HG03469 (cell line): Measurements from ENCODE around the gene MXD3.
A peak's percentile ranks its signal among the peaks of the same experiment; 100 is the strongest.
"Not testable (repeated sequence)": the region's sequence is repeated elsewhere in the genome, so short reads cannot be mapped to it uniquely, and the experiment has no call there.

Experiments
- ATAC-seq: cut with Tn5 transposase; IDR thresholded peaks from one replicate; pipeline ENCODE4 v1.9.1; 2021; ENCODE audit warnings: mild to moderate bottlenecking, moderate library complexity, moderate number of reproducible peaks; ENCODE audit not compliant: unreplicated experiment

The MXD3 gene

DNA sequence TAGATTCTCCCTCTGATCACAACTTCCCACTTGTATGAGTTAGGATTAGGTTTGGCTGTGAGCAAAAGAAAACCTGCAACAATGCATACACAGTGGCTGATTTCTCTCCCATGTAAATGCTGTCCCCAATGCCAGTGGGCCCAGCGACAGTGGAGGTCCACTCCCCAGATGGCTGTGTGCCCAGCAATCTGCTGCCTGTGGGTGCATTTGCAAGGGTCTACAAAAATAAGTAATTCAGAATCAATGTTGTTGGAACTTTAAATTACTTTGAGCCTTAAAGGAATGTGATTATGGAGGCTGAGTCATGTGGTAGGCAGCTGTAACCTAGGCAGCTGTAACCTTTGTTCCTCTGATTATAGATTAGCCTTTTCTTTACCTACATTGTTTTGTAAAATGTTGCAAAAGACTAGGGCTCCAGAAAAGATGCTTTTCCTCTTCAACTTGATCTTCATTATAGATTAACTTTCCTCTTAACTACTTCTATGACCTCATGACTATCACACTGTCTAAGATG is 14.2 kb upstream of the MXD3 start:
- ATAC-seq, result no peak

DNA sequence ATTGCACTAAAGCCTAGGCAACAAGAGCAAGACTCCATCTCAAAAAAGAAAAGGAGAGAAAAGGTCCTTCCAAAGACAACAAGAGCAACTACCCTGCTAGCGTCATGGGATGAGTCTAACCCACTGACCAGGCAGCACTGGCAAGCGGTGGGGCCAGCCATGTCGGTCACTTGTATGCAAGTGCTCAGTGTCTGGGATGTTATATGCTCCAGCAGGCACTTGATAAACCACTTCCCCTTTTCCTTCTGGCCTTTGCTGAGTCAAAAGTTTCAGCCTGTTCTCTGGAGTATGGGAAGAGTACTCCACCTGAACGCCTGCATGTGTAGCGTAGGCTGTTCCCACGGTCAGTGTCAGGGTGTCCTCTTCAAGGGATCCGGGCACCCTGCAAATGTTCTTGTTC is 9.2 kb upstream of the MXD3 start:
- ATAC-seq, result no peak

DNA sequence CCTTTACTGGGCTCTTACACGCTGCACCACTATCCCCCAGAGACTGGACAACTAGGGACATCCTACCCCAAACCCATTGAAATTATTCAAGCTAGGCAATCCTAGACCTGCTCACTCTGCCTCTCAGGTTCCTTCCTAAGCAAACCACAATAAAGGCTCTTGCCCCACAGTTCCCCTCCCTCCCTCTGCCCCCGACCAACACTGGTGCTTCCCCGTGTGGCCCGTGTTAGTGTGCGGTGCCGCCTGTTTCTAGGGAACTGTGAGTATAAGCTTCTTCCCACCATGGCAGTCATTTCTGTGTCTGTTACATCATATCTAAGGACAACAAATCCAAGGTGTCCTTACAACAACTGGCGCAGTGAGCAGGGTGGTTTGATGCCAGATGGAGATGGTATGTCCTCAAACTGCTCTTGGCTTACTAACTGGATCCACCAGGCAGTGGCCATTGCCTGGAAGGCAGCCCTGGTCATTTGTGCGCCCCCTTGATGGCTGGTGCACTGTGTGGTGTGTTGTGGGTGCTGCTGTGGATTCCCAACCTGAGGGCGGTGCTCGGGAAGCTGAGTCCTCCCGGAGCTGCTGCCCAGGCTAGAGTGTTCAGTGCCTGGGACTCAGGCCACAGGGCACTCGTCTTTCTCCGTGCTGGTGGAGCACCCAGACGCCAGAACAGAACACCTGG is 8.4 kb upstream of the MXD3 start:
- ATAC-seq, result no peak

- no peak for ATAC-seq
Measured at GRCh38 chr5:177317959-177318377, 6.3 kb upstream of the MXD3 start.

DNA sequence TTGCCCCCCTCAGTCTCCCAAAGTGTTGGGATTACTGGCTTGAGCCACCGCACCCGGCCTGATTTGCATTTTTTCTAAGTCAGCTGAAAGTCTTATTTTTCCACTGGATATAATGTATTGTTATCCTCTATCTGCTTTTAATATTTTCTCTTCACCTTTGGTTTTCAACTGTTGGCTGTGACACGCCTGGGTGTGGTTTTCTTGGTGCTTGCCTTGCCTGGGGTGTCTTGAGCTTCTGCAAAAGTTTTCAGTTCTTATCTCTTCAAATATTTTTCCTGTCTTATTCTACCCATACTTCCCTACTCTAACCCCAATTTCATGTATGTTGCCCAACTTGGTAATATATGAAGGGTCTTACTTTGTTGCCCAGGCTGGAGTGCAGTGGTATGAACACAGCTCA is 4.3 kb upstream of the MXD3 start:
- ATAC-seq, result no peak

DNA sequence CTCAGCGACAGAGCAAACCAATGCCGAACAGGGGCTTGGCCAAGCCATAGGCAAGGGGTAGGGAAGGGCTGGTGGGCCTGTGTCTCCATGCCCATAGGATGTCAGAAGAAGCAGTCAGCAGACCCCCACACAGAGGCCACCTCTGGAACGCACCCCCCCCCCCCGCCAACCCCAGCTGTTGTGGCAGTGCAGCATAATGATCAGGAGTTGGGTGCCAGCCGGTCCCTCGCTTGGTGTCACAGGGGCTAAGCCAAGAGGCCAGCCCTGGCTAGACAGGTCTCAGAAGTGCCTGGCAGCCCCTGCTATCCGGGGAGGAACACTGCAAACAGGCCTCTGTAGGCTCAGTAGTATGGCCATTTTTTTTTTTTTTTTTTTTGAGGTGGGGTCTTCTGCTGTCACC is 3.7 kb upstream of the MXD3 start:
- no peak for ATAC-seq

DNA sequence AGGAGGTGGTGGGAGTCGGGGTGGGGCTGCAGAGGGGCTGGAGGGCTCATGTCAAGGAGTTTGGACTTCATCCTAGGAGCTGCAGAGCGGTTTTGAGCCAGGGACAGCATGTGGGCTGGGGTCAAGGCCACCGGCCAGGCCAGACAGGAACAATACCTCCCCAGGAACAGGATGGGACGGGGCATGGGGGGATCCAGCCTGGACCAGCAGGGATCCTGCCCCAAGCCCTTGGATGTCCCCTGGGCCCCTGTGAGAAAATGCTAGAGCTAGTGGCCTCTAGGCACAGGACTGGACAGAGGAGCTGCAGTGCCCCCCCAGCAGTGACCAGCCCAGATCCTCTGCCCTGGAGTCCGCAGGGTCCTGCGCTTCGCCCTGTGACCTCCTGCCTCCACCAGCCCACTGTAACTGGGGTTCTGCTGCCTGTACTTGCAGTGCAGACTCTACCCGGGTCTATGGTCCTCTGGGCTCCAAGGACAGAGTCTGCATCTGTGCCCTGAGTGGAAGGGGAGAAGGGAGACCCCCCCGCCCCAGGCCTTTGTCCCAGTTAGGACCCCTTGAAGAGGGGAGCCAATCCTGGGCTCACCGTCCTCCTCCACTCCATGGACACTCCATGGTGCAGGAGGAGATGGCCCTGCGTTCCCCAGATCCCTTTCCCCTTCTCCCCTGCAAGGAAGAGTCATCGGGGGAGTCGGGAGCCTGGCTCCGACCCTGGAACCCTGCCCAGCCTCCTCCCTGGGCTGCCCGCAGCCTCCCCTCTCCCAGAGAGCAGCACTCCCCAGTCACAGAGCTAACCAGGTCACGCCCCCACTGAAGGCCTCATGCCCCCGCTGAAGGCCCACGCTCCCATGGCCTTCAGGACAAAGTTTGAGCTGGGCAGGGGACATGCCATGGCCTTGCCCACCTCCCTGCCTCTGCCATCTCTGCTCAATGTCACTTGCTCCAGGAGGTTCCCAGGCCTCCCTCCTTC is 3.0 kb upstream of the MXD3 start:
- no peak for ATAC-seq

DNA sequence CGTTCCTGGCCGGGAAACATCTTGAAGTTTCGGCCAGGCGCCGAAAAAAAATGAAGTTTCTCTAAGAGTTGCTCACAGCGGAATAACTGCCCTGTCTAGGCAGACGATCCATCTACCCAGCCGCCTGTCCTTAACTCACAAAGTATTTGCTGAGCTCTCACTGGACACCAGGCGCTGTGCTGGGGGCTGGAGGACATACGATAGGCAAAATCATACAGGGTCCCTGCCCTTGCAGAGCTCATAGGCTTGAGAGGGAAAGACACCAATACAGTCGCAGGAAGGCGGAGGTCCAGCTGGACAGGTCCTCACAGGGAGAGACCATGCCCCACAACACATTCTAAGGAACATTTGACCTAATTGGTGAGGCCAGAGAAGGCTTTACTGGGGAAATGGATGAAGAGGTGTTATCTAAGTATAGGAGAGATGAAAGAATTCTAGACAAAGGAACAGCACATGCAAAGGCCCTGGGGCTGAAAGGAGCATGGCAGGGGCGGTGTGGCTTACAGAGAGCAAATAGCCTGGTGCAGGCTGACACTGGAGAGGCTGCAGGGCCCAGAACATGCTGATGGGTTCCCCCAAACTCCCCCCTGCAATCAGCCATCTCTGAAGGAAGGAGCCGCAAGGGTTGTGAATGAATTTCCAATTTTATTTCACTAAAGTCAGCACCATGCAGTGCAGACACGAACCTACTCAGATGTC is 2.0 kb upstream of the MXD3 start:
- ATAC-seq, result no peak

GRCh38 chr5:177312649-177313181 is 1.0 kb upstream of the MXD3 start:
- ATAC-seq, result peak; percentile 0

DNA sequence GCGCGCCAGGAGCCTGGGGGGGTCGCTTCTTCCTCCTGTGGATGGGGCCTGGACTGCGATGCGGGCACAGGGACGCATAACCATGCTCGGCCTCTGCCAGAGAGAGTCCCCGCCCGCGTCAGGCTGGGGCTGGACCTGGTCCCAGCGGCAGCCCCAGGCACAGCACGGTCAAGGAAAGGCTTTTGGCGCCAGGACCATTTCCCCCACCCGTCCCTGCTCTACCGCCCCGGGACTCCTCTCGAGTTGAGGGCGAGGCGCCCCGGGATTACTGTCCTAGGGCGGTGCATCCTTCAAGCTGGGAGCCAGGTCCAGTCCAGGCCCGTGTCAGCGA is 341 bp downstream of the MXD3 start:
- ATAC-seq, result peak; percentile 1

- ATAC-seq, result no peak
Measured at GRCh38 chr5:177310757-177311391, 824 bp downstream of the MXD3 start.

DNA sequence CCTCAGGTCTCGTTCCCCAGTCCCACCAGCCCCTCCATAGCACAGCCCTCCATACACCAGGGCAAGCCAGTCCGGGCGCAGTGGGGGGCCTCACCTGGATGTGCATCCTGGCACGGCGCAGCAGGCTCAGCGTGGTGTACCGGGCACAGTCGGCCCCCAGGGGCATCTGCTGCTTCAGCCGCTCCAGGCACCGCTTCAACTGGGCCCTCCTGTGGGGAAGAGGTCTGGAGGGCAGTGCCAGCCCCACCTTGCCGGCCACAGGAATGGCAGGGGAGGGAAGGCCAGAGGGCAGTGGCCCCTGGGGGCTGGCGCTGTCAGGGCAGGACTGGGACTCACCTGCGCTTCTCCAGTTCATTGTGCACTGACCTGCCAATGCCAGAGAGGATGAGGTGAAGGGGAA is 1.4 kb downstream of the MXD3 start:
- no peak for ATAC-seq

GRCh38 chr5:177309351-177310191 is 2.1 kb downstream of the MXD3 start:
- ATAC-seq, result no peak

- no peak for ATAC-seq
Measured at GRCh38 chr5:177308740-177309139, 3.0 kb downstream of the MXD3 start.

- no peak for ATAC-seq
Measured at GRCh38 chr5:177307544-177308363, 3.9 kb downstream of the MXD3 start.

- ATAC-seq, result no peak
Measured at GRCh38 chr5:177306674-177307543, 4.8 kb downstream of the MXD3 start.

DNA sequence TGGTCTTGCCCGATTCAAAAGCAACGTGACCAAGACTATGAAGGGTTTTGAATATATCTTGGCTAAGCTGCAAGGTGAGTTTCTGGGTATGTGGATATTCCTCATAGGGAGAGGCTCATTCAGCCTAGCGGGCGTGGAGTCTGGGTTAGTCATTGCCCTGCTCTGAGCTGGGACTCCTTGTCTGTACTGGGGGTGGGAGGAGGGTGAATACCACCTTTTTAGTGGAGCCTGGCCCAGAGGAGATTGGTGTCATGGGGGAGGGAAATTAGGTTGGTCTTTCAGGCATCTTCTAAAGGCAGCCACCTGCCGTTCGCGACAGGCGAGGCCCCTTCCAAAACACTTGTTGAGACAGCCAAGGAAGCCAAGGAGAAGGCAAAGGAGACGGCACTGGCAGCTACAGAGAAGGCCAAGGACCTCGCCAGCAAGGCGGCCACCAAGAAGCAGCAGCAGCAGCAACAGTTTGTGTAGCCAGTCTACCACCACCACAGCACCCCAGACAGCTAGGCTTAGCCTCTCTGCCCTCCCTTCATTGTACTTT is 5.5 kb downstream of the MXD3 start:
- not testable (repeated sequence) for ATAC-seq
